Inferior parietal cortex (tissue), 1 donor: ENCODE results near the gene ESYT3.
"Not testable (repeated sequence)": the region's sequence is repeated elsewhere in the genome, so short reads cannot be mapped to it uniquely, and the experiment has no call there.

ENCODE experiments used
- DNase-seq: peaks from one replicate; pipeline ENCODE4 v3.0.0-alpha.2; 2016; ENCODE audit errors: extremely low spot score

Gene ESYT3

DNA sequence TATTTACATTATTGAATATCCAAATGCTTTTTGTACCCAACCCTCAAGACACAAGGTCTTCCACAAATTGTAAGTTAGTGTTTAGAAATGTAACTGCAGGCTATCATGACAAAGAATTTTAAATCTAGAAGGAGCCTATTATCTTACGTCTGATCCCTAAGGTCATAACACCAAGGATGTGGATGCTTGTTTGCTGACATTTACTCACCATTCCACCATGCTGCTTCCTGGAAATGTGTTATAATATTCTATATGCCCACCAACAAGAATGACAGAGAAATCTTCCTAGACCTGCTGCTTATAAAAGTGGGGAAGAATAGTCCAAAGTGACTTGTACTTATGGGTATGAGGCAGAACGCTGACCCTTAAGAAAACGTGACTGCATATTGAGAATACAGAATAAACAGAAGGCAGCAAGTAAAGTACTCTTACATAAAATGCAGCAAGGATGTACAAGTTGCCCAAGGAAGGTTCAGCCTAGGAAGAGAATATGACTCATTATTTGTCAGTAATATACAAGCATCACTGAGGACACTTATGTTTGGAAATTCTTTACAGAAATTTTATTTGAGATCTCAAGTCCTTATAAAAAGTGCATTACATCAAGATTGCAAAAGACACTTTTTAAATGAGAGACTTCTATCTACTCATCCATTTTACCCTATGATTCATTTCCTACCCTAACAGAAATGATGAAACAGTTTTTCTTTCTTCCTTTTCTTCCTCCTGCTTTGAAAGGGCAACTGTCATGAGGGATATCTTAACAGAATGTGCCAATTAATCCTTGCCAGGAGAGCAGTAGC is 59.6 kb downstream of the ESYT3 start:
- DNase-seq = peak; percentile 42

DNA sequence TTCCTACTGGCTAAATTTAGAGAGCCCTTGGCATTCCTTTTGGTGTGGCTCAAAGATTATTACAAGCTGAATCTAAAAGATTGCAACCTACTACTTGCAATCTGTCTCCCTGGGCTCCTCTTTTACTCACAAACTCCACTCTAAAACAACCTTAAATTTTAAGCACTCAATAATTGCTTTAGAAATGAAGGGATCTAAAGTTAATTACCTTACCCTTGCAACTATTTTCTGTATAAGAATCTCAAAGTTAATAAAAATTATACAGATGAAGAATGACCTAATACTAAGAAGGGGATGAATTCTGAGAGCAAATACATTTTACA is 60.2 kb downstream of the ESYT3 start:
- DNase-seq = no peak

DNA sequence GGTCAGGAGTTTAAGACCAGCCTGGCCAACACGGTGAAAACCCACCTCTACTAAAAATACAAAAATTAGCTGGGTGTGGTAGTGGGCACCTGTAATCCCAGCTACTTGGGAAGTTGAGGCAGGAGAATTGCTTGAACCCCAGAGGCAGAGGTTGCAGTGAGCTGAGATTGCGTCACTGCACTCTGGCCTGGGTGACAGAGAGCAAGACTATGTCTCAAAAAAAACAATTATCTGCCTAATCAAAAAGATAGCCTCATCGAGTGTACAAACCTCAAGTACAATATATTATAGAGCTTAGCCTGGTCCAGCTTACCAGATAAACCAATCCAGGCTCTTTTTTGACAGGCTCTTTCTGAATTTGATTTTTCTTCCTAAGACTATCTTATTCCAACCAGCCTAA is 61.2 kb downstream of the ESYT3 start:
- DNase-seq = not testable (repeated sequence)

DNA sequence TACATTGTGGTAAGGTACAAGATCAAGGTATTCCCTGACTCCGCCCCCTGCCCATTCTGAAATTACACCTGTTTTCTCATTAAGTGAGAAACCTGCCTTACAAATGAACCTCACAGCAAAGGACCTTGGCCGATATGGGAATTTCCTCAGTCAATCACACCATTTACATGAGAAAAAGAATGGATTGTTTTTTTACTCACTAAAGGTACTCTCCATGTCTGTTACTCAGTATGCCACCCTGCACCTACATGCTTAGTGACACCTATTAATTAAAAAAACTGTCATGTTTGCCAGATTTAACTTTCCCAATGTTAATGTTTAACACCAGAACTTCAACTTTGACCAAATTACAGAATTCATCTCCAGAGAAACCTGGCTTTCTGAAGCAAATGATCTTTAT is 62.0 kb downstream of the ESYT3 start:
- no peak for DNase-seq

DNA sequence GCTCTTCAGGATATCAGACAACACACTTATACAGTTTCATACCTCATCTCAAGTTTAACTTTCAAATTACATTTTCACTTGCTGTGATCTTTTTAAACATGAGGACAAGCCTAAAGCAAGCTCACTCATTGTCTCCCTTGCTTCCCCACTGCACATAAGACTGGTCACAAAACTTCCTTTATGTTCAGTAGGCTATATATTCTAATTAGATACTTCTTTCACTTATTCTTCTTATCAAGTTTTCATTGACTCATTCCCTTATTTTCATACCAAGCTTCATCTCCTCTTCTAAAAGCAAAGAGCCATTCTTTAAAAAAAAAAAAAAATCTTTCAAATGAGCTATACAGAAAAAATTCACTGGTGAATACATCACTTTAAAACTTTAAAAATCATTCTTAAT is 62.6 kb downstream of the ESYT3 start:
- no peak for DNase-seq

DNA sequence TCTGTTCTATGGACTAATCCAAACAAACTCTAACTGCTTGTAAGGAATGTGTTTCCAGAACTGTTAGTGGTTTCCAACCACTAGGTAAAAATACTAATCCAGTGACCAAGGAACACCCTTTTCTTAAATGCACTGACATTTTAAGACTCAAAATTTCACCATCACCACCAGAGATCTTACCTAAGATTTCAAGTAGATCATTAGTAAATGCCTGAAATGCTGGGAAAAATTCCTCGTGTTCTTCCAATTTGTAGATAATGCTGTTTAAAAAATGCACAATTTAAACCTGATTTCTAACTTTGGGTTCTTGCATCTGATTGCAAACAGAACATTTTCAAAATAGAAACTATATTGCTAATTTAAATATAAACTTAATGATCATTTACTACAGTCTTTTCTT is 63.4 kb downstream of the ESYT3 start:
- no peak for DNase-seq

DNA sequence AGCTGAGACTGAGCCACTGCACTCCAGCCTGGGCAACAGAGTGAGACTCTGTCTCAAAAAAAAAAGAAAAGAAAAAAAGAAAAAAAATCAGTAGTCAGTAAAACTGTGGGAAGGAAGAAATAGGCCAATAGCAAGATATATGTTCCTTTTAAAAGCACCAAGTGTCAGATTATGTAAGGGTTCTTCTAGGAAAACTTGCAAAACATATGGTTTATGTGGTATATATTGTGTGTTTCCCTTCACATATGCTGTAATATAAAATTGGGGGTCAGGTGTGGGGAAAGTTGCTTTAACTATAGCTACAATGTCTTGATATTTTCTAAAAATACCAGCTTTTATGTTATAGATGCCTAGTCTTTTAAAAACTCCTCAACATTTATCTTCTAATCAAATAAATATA is 64.6 kb downstream of the ESYT3 start:
- no peak for DNase-seq

DNA sequence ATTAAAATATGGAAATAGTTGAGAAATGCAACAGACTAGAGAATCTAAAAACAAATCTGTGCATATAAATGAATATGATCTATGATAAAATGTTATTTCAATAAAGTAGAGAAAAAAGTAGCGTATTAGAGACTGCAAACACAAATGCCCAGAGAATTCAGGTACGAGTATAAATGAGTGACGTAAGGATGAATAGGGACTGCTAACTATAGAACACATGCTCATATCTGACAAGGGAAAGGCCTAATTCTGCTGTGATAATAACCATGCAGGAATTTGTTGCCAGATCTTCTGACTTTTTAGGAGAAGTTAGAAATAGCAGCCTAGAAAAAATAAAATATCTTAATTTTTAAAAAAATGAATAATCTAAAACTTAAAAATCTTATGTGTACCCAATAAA is 73.1 kb downstream of the ESYT3 start:
- DNase-seq = no peak

DNA sequence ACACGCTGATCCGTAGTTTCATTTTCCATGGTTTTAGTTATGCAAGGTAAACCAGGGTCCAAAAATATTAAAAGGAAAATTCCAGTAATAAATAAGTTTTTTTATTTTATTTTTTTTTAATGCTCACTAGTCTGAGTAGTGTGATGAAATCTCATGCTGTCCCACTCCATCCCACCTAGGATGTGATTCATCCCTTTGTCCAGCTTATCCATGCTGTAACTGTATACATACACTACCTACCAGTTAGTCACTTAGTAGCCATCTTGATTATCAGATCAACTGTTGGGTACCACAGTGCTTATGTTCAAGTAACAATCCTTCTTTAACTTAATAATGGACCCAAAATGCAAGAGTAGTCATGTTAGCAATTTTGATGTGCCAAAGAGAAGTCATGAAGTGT is 75.2 kb downstream of the ESYT3 start:
- DNase-seq = no peak

DNA sequence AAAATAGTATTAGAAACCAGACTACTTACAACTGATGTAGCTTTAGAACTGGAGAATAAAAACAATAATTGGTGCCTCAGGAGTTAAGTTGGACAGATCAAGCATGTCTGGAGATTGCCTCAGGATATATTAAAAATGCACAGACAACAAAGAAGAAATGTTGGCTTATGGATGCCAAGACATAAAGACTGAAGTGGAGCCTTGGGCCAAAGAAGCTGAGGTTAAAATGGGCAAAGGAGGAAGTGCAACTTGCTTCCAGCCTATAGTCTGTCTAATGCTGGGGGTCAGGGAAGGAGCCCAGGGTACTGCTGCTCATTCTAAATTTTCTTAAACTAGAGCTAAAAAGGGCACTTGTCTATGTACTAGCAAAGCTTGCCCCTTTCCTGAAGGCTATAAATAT is 77.5 kb downstream of the ESYT3 start:
- no peak for DNase-seq

DNA sequence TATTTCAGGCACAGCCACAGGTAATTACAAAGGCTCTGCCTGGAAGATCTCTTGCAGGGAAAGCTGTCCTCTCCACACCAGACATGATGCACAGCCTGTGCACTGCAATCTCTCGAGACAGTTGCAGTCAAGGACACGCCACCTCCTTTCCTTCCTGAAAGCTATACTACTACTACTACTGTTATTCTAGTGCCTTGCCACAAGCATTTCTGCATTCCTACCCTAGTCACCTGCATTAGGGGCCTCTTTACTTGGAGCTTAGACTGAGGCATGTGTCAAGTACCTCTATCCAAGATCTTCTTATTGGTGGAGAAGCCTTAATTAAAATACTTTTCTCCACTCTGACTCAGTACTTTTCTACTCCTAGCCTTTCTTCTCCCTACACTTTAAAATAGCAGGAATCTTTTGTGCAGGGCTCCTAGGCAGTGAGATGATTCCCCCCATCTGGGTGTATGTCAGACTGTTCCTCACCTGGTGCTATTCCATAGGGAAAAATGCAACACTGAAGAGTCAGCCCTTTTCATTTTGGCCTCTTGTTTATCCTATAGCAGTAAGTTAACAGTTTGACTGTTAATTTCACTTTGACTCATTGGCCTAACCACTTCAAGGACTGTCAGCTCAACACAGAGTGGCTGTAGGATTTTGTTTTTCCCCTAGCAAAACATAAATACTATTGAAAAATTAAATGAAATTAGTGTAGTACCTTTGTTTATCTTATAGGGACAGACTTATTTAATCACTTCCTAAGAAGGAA is 78.9 kb downstream of the ESYT3 start:
- DNase-seq = no peak

DNA sequence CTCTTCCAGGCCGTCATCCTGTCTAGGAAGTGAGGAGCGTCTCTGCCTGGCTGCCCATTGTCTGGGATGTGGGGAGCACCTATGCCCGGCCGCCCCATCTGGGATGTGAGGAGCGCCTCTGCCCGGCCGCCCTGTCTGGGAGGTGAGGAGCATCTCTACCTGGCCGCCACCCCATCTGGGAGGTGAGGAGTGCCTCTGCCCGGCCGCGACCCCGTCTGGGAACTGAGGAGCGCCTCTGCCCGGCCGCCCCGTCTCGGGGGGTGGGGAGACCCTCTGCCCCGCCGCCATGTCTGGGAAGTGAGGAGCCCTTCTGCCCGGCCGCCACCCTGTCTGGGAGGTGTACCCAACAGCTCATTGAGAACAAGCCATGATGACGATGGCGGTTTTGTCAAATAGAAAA is 87.0 kb downstream of the ESYT3 start:
- DNase-seq = not testable (repeated sequence)
